Activated naive CD4-positive, alpha-beta T cell treated with anti-CD3 and anti-CD28 coated beads, Interleukin-2, amount 50 U/mL, for 16 hours (primary cell): ENCODE data around the gene TAF1L.

Experiments used
- DNase-seq: peaks from one replicate; pipeline ENCODE4 v3.0.0-alpha.2; 2020

The TAF1L gene

GRCh38 chr9:32590476-32590875, 45.0 kb downstream of the TAF1L start:
- no peak for DNase-seq

DNA sequence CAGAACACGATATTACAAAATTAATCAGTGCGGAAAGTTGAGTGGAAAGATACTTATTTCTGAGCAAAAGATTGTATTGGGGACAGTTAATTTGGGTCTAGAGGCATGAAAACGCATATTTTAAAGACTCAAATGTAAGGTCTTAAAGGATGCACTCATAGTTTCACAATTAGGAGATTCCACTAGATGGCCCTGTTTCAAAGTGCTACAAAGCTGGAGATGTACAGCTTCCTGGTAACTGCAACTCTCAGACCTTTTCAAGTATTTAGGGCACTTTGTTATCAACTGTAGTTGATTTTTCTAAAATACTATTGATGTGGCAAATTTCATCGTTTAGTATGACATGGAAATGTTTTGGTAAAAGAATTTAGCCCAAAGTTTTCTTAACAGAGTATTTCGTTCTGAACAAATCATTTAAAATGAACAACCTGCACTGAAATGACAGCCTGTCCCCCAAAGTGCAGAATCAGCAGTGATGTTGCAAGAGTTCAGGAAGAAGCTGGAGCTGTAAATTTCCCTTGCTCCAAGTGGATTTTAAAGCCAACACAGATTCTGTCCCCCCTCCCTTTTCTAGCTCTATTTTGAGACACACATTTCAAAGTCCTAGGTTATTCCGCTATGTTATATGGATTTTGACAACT, 46.3 kb downstream of the TAF1L start:
- no peak for DNase-seq

GRCh38 chr9:32587901-32588300, 47.6 kb downstream of the TAF1L start:
- no peak for DNase-seq

DNA sequence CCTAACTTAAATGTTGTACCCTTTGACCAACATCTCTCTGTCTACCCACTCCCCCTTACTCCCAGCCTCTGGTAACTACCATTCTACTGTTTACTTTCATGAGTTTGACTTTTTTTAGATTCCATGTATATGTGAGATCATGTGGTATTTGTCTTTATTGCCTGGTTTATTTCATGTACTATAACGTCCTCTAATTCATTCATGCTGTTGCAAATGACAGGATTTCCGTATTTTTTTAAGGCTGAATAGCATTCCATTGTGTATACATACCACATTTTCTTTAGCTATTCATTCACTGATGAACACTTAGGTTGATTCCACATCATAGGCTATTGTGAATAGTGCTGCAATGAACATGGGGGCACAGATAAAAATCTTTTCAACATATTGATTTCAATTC, 50.7 kb downstream of the TAF1L start:
- no peak for DNase-seq

GRCh38 chr9:32581512-32582143, 53.8 kb downstream of the TAF1L start:
- DNase-seq: no peak

GRCh38 chr9:32580631-32581300, 54.7 kb downstream of the TAF1L start:
- no peak for DNase-seq

DNA sequence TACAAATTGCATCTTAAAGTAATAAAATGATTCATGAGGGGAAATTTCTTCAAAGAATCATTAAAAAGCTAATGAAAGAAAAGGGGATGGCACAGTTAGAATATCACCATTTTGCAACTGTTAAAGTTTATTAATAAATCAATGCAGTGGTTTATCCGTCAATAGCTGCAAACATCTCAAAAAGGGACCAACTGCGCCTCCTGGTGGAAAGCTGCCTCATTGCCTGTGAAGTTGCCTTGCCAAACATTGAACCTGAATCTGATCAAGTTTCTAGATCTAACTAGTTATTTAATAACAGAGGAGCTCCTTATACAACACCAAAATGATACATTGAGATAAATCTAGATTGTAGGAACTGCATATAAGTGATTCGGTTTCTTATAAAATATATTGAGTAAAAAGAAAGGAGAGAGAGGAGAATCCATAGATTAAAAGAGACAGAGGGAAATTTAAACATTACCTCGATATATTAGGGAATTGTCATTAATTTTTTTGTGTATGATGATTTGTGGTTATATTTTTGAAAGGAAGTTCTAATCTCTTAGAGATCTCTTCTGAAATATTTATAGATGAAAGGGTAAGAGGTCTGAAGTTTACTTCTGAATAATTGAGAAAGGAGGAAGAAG, 55.6 kb downstream of the TAF1L start:
- DNase-seq: peak; percentile 77
